Adipocyte (in vitro differentiated cells): Measurements from ENCODE around the gene SLC9A5.

Experiments
- DNase-seq: peaks from one replicate; pipeline ENCODE4 v3.0.0-alpha.2; 2015; ENCODE audit warnings: low read depth
- H3K27me3 ChIP-seq: replicated peaks from 2 replicates; pipeline ENCODE4 v1.7.0; 2013; ENCODE audit warnings: mild to moderate bottlenecking, low read length, moderate library complexity; ENCODE audit not compliant: control insufficient read depth, insufficient read depth
- H3K36me3 ChIP-seq: 2 replicates; pipeline ENCODE4 v1.7.0; 2013; ENCODE audit warnings: low read length, mild to moderate bottlenecking, moderate library complexity; ENCODE audit not compliant: control insufficient read depth, insufficient read depth, severe bottlenecking
- H3K4me1 ChIP-seq: 2 replicates; pipeline ENCODE4 v1.7.0; 2013; ENCODE audit warnings: mild to moderate bottlenecking, low read length, moderate library complexity; ENCODE audit not compliant: control insufficient read depth, insufficient read depth
- H3K4me3 ChIP-seq: 2 replicates; pipeline ENCODE4 v1.7.0; 2013; ENCODE audit warnings: mild to moderate bottlenecking, low read length, moderate library complexity
- H3K9ac ChIP-seq: 2 replicates; pipeline ENCODE4 v1.7.0; 2013; ENCODE audit warnings: mild to moderate bottlenecking, low read length, moderate library complexity
- H3K9me3 ChIP-seq: 2 replicates; pipeline ENCODE4 v1.7.0; 2013; ENCODE audit warnings: mild to moderate bottlenecking, low read length, moderate library complexity; ENCODE audit not compliant: control insufficient read depth

The SLC9A5 gene

DNA sequence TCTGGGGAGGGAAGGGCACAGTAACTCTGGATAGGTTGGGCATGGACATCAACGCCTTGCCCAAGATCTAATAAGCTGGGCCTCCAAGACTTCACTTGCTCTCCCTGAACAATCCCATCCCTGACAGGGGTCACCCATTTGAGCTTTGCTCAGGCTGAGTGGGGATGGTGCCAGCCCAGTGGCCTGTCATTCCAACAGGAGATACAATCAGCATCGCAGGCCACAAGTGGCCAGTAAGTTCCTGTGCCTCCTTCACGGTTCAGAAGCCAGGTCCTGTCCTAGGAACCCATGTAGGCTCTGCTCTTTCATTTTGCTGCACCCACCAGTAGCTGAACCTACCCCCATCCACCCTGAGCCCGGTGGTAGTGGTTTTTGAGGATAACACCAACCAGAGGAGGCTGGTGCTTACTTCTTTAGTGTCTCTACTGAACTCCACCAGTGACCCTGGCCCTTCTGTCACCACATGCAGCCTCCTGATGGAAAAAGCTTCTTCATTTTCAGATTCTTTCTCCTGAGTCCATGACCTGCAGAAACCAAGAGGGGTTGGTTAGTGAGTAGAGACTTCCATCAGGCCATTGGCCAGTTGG lies 45.5 kb downstream of the SLC9A5 start:
- no peak overlapping the region for H3K4me3 ChIP-seq
- H3K27me3 ChIP-seq: no peaks in the 10 kb centered on the region
- peaks cover 16% of the 10 kb centered on the region for H3K4me1 ChIP-seq
- H3K36me3 ChIP-seq: no peaks in the 10 kb centered on the region
- no peaks in the 10 kb centered on the region for H3K9me3 ChIP-seq
- H3K9ac ChIP-seq: no peak overlapping the region
- DNase-seq: no peak

DNA sequence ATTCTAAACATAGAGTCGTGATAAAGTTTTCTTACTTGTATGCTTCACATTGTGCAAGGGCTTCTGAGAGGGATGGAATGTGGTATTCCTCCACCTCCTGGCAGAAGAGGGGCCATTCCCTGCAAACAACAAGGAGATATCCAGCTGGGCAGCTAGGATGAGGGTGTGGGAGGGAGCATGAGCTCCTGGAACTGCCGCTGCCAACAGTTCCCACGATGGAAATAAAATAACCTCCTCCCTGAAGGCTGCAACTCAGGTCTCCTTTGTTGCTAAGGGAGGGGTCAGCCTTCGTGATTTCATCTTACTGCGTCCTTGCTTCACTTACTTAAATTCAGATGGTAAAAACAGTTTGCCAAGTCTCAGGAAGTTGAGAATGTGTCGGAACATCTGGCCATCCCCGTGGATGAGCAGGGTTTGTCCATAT lies 46.2 kb downstream of the SLC9A5 start:
- DNase-seq: peak; percentile 42
- Histone ChIP-seq H3K9me3 (no peaks in the 10 kb centered on the region), H3K9ac (no peak overlapping the region), H3K4me3 (peak overlapping the region; percentile 5), H3K4me1 (peaks cover 16% of the 10 kb centered on the region), H3K36me3 (no peaks in the 10 kb centered on the region), H3K27me3 (no peaks in the 10 kb centered on the region)

DNA sequence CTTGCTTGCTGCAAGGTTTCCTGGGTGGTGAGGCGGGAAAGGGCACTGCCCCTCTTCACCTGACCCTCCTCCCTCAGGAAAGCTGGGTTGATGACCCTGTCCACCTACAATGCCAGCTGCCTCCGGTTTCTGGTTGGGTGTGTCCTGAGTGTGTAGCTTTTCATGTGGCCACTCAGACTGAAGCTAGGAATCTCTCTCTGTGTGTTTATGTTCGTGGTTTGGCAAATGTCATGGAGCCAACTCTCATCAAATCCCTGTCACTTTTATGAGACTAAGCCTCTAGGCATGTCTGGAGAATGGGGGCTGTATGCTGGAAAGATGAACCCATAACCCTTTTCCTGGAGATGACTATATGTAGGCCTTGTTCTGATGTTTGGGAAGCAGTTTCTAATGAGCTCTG lies 47.6 kb downstream of the SLC9A5 start:
- peak; percentile 53 for DNase-seq

DNA sequence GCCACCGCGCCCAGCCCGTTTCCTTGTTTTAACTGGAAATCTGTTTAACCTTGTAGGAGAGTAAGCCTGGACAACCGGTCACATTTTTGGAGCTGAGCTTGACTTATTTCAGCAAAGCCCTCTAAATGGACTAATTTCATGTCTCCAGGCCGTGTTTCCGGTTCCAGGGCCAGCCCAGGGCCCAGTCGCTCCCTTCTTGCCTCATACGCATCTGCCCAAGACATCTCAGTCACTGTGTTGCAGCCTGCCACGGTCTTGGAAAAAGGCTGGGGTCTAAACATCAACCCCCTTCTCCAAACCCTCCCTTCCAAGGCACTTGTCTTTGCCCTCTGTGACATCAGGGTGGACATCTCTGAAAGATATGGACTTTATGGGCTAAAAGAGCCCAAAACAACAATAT lies 49.5 kb downstream of the SLC9A5 start:
- Histone ChIP-seq H3K4me3 (no peak overlapping the region), H3K36me3 (no peaks in the 10 kb centered on the region), H3K9ac (no peak overlapping the region), H3K27me3 (no peaks in the 10 kb centered on the region), H3K9me3 (no peaks in the 10 kb centered on the region), H3K4me1 (peaks cover 22% of the 10 kb centered on the region)
- no peak for DNase-seq

More for the DNA sequence above, 47.6 kb downstream of the SLC9A5 start:
- peaks cover 20% of the 10 kb centered on the region for H3K4me1 ChIP-seq
- no peaks in the 10 kb centered on the region for H3K9me3 ChIP-seq
- H3K9ac ChIP-seq: no peak overlapping the region
- H3K4me3 ChIP-seq: no peak overlapping the region
- no peaks in the 10 kb centered on the region for H3K36me3 ChIP-seq
- no peaks in the 10 kb centered on the region for H3K27me3 ChIP-seq

DNA sequence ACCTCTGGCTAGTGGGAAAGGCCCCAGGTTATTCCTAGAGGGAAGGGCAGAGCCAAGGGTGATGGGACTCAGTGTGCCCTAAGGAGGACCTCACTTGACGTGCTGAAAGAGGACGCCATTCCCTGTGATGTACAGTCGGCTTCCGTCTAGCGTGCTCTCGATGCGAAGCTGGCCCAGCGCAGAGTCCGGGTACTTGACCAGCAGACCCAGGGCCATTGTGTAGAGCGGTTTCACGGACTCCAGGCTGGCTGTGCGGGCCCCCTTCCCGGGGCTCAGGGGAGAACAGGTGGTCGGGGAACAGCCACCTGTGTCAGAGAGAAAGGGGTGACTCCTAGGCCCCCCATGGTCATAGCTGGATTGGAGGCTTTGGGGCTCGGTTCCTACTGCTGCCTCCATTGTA lies 50.5 kb downstream of the SLC9A5 start:
- H3K27me3 ChIP-seq: no peaks in the 10 kb centered on the region
- no peaks in the 10 kb centered on the region for H3K9me3 ChIP-seq
- H3K4me1 ChIP-seq: peaks cover 27% of the 10 kb centered on the region
- no peak overlapping the region for H3K9ac ChIP-seq
- H3K36me3 ChIP-seq: no peaks in the 10 kb centered on the region
- no peak overlapping the region for H3K4me3 ChIP-seq
- no peak for DNase-seq

DNA sequence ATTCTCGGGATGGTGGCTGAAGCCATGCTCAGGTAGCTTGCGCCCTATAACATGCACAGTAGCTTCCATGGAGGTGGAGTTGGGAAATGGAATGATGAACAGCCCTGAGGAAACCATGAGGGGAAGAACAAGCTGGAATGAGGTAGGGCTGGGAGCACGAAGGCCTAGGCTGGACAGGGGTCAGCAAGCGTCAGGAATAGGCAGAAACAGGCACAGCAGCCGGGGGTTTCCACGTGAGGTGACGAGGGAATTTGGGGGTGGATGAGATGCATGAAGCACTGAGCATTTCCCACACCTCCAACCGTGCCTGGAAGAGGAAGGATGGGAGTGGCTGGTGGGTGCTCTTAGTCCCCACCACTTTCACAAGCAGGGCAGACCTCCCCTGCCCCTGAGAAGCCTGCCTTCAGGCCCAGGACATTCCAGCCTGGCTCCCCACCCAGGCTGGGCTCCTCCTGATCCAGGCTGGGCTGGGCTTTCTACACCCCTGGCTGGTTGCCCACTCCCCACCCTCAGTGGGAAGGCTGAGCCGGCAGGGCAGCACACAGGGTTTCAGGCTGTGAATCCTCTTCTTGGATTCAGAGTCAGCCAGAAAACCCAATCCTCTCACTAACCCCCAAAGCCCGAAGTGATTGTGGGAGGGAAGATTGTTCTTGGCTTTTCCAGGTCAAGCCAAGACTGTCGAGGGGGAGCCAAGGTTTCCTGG lies 52.5 kb downstream of the SLC9A5 start:
- Histone ChIP-seq H3K27me3 (no peaks in the 10 kb centered on the region), H3K36me3 (no peaks in the 10 kb centered on the region), H3K9ac (no peak overlapping the region), H3K9me3 (no peaks in the 10 kb centered on the region), H3K4me3 (no peak overlapping the region), H3K4me1 (peaks cover 17% of the 10 kb centered on the region)
- peak; percentile 71 for DNase-seq

DNA sequence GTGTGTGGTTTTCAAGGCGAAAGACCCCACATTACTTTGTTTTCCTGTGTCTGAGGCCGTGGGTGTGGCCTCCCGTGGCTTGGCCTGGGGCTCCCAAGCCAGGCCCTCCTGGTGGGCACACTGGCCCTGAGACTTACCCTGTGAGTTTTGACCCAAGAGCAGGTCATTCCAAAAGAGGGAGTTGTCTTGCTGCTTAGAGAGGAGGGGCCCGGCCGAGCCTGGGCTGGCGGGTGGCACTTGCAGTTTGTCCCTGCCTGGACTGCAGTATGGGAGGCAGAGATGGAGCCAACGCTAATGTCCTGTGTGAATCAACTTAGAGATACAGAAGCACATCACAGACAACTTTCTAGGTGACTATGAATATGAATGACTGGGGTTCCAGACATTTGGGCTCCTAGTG lies 53.3 kb downstream of the SLC9A5 start:
- Histone ChIP-seq H3K4me3 (no peak overlapping the region), H3K9ac (no peak overlapping the region), H3K4me1 (peaks cover 12% of the 10 kb centered on the region), H3K9me3 (no peaks in the 10 kb centered on the region), H3K36me3 (no peaks in the 10 kb centered on the region), H3K27me3 (no peaks in the 10 kb centered on the region)
- no peak for DNase-seq

DNA sequence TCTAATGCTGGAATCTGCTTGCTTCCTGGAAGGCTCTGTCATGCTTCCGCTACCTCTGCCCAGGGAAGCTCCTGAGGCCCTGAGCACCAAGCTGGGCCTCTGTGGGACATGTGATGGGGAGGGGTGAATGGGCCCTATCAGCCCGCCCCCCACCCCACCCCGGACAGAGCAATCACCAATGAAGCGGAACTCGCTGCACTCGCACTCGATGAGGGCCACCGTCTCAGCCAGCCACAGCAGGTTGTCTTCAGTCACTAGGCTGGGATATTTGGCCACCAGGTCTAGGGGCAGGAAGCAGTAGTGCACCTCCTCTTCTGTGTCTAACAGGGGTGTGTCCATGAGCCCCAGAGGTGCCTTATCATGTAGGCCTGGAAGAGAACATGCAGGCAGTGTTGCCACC lies 54.2 kb downstream of the SLC9A5 start:
- no peak overlapping the region for H3K4me3 ChIP-seq
- no peaks in the 10 kb centered on the region for H3K27me3 ChIP-seq
- no peak for DNase-seq
- no peaks in the 10 kb centered on the region for H3K9me3 ChIP-seq
- no peaks in the 10 kb centered on the region for H3K36me3 ChIP-seq
- no peak overlapping the region for H3K9ac ChIP-seq
- peaks cover 12% of the 10 kb centered on the region for H3K4me1 ChIP-seq

DNA sequence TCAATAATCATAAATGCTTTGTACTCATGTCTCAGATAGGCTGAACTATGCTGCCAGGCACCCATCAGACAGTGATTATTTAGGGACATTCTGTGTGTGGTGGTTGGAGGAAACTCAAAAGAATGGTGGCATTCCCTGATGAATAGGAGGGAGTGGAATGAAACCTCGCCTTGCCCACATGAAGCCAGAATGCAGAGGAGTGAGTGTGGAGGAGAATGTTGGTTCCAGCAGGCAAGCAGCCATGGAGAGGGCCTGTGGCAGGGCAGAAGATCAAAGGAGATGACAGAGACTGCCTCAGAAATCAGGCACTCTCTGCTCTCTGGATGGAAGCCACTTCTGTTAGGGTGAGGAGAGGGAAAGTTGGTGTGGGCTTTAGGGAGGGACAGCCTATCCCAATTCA lies 55.2 kb downstream of the SLC9A5 start:
- no peak overlapping the region for H3K4me3 ChIP-seq
- H3K9me3 ChIP-seq: no peaks in the 10 kb centered on the region
- DNase-seq: peak; percentile 29
- H3K36me3 ChIP-seq: no peaks in the 10 kb centered on the region
- no peak overlapping the region for H3K9ac ChIP-seq
- peaks cover 12% of the 10 kb centered on the region for H3K4me1 ChIP-seq
- H3K27me3 ChIP-seq: no peaks in the 10 kb centered on the region

DNA sequence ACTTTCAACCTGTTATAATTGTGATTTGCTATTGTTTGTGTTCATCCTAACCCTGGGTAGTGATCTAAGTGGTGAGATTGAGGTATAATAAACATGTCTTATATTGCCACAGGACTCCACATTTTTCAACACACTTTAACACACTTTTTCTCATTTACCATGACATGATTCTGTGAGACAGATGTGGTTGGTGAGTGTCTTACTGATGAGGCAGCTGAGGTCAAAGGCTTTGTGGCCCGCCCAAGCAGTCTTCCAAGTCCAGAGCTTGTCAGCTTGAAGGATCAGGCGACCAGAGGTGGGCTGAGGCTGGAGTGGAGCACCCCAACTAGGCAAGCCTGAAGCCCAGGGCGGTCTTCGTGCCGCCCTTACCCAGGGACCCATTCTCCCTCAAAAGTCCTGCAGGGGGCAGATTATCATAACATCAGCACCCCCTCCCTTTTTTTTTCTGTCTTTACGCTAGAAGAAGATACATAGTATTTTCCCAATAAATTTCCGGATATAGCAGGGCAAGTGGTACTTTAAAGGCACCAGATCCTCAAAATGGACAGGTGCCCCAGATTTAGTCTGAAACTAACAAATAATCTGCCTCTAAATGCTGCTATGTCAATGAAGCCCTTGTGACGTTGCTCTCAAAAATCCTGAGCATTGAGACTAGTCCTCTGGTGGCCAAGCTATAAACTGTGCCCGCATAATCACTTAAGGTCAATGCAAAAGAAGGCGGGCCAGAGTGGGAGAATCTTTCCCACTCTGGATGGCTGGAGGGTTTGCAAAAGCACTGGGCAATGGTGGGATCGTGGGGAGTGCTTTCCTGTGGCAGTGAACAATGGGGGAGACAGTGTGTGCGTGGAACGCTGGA lies 56.7 kb downstream of the SLC9A5 start:
- Histone ChIP-seq H3K9me3 (no peaks in the 10 kb centered on the region), H3K4me1 (peaks cover 12% of the 10 kb centered on the region), H3K4me3 (no peak overlapping the region), H3K36me3 (no peaks in the 10 kb centered on the region), H3K9ac (no peak overlapping the region), H3K27me3 (no peaks in the 10 kb centered on the region)
- no peak for DNase-seq

DNA sequence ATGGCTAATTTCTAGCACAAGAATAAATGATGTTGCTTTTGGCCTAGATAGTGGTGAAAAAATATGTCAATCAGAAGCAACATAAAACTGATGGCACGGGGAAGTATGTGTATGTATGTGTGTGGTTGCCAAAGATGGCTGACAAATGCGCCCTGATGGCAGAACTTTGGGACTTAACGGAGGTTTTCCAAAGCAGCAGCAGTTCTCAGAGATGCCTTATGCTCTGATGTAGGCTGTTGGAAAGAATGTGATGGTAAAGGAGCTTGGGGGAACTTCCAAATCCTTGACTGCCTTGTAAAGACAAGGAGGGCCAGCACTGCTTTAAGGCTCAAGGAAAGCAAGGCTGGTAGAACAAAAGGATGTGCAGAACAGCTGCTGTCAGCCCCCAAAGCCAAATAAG lies 61.8 kb downstream of the SLC9A5 start:
- no peak for DNase-seq
- Histone ChIP-seq H3K9me3 (no peaks in the 10 kb centered on the region), H3K36me3 (no peaks in the 10 kb centered on the region), H3K9ac (no peak overlapping the region), H3K4me1 (peaks cover 12% of the 10 kb centered on the region), H3K4me3 (no peak overlapping the region), H3K27me3 (no peaks in the 10 kb centered on the region)
